Panc1 (cell line): ENCODE data around the gene CORO2B. TPM values are rescaled to one million over a fixed set of nuclear protein-coding genes. Genes with fewer than 3 reads are reported as not detected.

Source experiments
- ATAC-seq: fragments of 200-7000 bp; cut with Tn5 transposase; 2 replicates; pipeline ENCODE4 v1.9.1; 2020; ENCODE audit warnings: mild to moderate bottlenecking, moderate library complexity
- BruUV-seq: library from RNA; stranded (reverse); fragments of 400-500 nt; replicated peaks from 2 replicates; lab custom pipeline; 2021; lab: Mats Ljungman, UMichigan
- CTCF ChIA-PET: fragments of 300-600 bp; sonication (Branson Sonifier 250); formaldehyde crosslinking; loops from one replicate; lab custom pipeline; 2022; ENCODE audit warnings: antibody characterized with exemption; lab: Charles Lee
- POLR2A ChIA-PET: fragments of 300-600 bp; sonication (Branson Sonifier 250); formaldehyde crosslinking; loops from one replicate; lab custom pipeline; 2022; ENCODE audit warnings: antibody characterized with exemption; lab: Charles Lee
- DNase-seq: peaks from one replicate; pipeline ENCODE4 v3.0.0-alpha.2; 2010; ENCODE audit warnings: low read depth, low spot score
- H3K27ac ChIP-seq: 2 replicates; pipeline ENCODE4 v1.5.1; 2011; ENCODE audit warnings: mild to moderate bottlenecking, low read length, inconsistent platforms
- H3K27me3 ChIP-seq: fragments of 200-500 bp; sonication (Bioruptor generic); 2 replicates; pipeline ENCODE4 v1.6.0; 2014; ENCODE audit warnings: low read length, inconsistent platforms; ENCODE audit not compliant: control insufficient read depth, insufficient read depth
- H3K36me3 ChIP-seq: fragments of 200-500 bp; sonication (Bioruptor generic); 2 replicates; pipeline ENCODE4 v1.5.1; 2014; ENCODE audit warnings: inconsistent platforms, mild to moderate bottlenecking, low read length, moderate library complexity; ENCODE audit not compliant: control insufficient read depth, insufficient read depth
- H3K4me1 ChIP-seq: 2 replicates; pipeline ENCODE4 v1.5.1; 2011; ENCODE audit warnings: inconsistent platforms, mild to moderate bottlenecking, low read length, moderate library complexity; ENCODE audit not compliant: control insufficient read depth, insufficient read depth
- H3K4me3 ChIP-seq, 2 experiments: 2 replicates each; pipeline ENCODE4 v1.5.1; 2011 to 2012; ENCODE audit warnings: low read depth in 2 of 2, low read length in 2 of 2, mild to moderate bottlenecking in 2 of 2, inconsistent platforms in 1 of 2, moderate library complexity in 1 of 2
- H3K9me3 ChIP-seq: fragments of 200-500 bp; sonication (Bioruptor generic); 2 replicates; pipeline ENCODE4 v1.5.1; 2014; ENCODE audit warnings: low read depth, mild to moderate bottlenecking, inconsistent platforms, low read length, moderate library complexity; ENCODE audit not compliant: control insufficient read depth, insufficient read depth
- CTCF ChIP-seq: fragments of 450-650 bp; IDR thresholded peaks from 2 replicates; pipeline ENCODE4 v1.5.1; 2017; ENCODE audit warnings: mild to moderate bottlenecking
- POLR2AphosphoS5 ChIP-seq: IDR thresholded peaks from 2 replicates; pipeline ENCODE4 v1.6.1; 2012; ENCODE audit warnings: mild to moderate bottlenecking, low read depth, low read length, moderate library complexity
- REST ChIP-seq, 2 experiments: IDR thresholded peaks; 2 replicates each; pipeline ENCODE4 v1.6.1; 2011 to 2012; ENCODE audit warnings: low read depth in 2 of 2, control low read depth in 1 of 2, low read length in 1 of 2, mild to moderate bottlenecking in 1 of 2, moderate library complexity in 1 of 2; ENCODE audit not compliant: insufficient read depth in 1 of 2
- SIN3A ChIP-seq: IDR thresholded peaks from 2 replicates; pipeline ENCODE4 v1.6.1; 2012; ENCODE audit warnings: low read depth, mild to moderate bottlenecking, low read length, moderate library complexity, borderline replicate concordance; ENCODE audit not compliant: insufficient read depth
- TCF7L2 ChIP-seq: IDR thresholded peaks from 2 replicates; pipeline ENCODE4 v1.6.1; 2011; ENCODE audit warnings: mild to moderate bottlenecking, low read depth, low read length, inconsistent platforms
- in situ Hi-C: cut with HindIII; loops from 2 replicates; pipeline ENCODE4 v1.10.0; 2016; ENCODE audit warnings: low sequenced_read_pairs, low pct_unique_long_range_greater_than_20kb
- intact Hi-C: fragments of 100-400 bp; cut with micrococcal nuclease; formaldehyde crosslinking; loops from one replicate; pipeline ENCODE4 v1.10.0; 2022; ENCODE audit not compliant: unreplicated experiment
- total RNA-seq: library from RNA; stranded (reverse); gene quantifications from one replicate; pipeline ENCODE4 v1.2.1, GENCODE V29; 2021; ENCODE audit not compliant: unreplicated experiment

The CORO2B gene
- total RNA-seq, 1 experiment from 2014 or later = 0.36 TPM

GRCh38 chr15:68626283-68626682, 47.5 kb downstream of the CORO2B start:
- no peak overlapping the region for H3K4me3 ChIP-seq
- TF ChIP-seq SIN3A (no peak), POLR2AphosphoS5 (no peak), REST (IDR thresholded peaks at IDR 0.05; ENCODE audit: insufficient read depth in 1 of 2, low read depth in 2 of 2, low read length in 1 of 2) (no peak)
- no peak for DNase-seq
- H3K27ac ChIP-seq = no peak overlapping the region
- H3K27me3 ChIP-seq = peaks cover 3% of the 10 kb centered on the region
- intact Hi-C loops = no loop called here
- POLR2A ChIA-PET = no interaction called here
- no TSS peak for BruUV-seq
- H3K9me3 ChIP-seq = no peaks in the 10 kb centered on the region
- in situ Hi-C loops = no loop called here
- no peaks in the 10 kb centered on the region for H3K4me1 ChIP-seq
- CTCF ChIA-PET = no interaction called here
- ATAC-seq = no peak
- H3K36me3 ChIP-seq = no peaks in the 10 kb centered on the region

- intact Hi-C loops (no loop called here), in situ Hi-C loops (no loop called here)
- Histone ChIP-seq H3K36me3 (no peaks in the 10 kb centered on the region), H3K27ac (no peak overlapping the region), H3K4me1 (no peaks in the 10 kb centered on the region), H3K27me3 (peaks cover 3% of the 10 kb centered on the region), H3K9me3 (no peaks in the 10 kb centered on the region), H3K4me3 (no peak overlapping the region)
- ChIA-PET POLR2A (no interaction called here), CTCF (no interaction called here)
- no peak for ATAC-seq
- no peak for DNase-seq
- TF ChIP-seq CTCF (no peak), SIN3A (no peak), POLR2AphosphoS5 (no peak), TCF7L2 (no peak), REST (IDR thresholded peaks at IDR 0.05; ENCODE audit: insufficient read depth in 1 of 2, low read depth in 2 of 2, low read length in 1 of 2) (no peak)
- BruUV-seq = no TSS peak
Observed at GRCh38 chr15:68626739-68627138, 47.9 kb downstream of the CORO2B start.
